Measurements from ENCODE around the gene PAX7. TPM values are rescaled to one million over a fixed set of nuclear protein-coding genes. Genes with fewer than 3 reads are reported as not detected.

The PAX7 gene
- total RNA-seq, 4 donors from 2014 or later = not detected

DNA sequence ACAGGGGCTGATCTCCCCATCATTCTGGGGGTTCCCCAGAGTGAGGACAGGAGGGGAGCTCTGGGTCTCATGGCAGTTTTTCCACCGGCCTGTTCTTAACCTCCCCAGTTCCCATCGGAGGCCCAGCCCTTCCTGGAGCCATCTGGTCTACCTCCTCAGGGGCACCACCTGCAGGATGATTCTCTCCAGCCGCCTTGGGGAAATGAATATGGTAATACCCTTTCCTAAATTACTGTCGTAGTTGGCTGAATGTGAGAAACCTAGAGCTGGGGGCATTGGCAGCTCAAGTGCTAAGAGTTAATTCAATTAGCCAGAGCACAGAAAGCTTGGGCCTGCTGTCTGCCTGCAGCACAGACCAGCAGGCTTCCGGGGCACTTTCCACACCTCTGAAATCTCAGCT is 163.9 kb downstream of the PAX7 start:
- TF ChIP-seq, protein P1, sequence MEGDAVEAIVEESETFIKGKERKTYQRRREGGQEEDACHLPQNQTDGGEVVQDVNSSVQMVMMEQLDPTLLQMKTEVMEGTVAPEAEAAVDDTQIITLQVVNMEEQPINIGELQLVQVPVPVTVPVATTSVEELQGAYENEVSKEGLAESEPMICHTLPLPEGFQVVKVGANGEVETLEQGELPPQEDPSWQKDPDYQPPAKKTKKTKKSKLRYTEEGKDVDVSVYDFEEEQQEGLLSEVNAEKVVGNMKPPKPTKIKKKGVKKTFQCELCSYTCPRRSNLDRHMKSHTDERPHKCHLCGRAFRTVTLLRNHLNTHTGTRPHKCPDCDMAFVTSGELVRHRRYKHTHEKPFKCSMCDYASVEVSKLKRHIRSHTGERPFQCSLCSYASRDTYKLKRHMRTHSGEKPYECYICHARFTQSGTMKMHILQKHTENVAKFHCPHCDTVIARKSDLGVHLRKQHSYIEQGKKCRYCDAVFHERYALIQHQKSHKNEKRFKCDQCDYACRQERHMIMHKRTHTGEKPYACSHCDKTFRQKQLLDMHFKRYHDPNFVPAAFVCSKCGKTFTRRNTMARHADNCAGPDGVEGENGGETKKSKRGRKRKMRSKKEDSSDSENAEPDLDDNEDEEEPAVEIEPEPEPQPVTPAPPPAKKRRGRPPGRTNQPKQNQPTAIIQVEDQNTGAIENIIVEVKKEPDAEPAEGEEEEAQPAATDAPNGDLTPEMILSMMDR (IDR thresholded peaks at IDR 0.05; ENCODE audit: low read depth) = no peak

DNA sequence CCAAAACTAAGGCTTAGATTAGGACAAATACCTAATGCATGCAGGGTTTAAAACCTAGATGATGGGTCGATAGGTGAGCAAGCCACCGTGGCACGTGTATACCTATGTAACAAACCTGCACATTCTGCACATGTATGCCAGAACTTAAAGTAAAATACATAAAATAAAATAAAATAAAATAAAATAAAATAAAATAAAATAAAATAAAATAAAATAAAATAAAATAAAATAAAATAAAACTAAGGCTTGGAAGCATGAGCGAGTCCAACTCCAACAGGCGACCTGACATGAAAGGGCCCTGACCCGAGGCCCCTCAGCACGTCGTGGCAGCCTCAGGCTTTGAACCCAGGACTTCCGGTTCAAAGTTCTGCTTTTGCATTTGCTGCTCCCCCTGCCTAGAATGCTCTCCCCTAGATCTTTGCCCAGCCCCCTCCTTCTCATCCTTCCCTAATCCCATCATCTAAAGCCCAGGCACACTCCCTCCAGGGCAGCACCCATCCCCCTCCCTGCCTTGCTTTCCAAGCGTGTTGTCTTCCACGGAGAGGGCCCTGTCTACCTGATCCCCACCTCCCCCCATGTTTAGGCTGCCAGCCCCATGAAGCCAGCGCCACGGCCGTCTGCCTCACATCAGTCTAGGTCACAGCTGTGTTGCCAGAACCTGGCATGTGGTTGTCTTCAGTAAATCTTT is 164.5 kb downstream of the PAX7 start:
- TF ChIP-seq, protein P1 (IDR thresholded peaks at IDR 0.05; ENCODE audit: low read depth) = no peak

DNA sequence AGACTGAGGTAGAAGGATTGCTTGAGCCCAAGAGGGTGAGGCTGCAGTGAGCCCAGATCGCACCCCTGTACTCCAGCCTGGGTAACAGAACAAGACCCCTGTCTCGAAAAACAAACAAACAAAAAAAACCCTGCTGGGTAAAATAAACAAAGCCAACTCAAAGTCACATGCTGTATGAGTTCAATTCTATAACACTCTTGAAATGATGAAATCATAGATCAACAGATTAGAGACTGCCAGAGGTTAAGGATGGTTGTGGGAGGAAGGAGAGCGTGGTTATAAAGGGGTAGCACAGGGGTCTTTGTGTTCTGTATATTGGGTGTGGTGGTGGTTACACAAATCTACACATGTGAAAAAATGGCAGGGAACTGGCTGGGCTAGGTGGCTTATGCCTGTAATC is 166.3 kb downstream of the PAX7 start:
- TF ChIP-seq, protein P1 (IDR thresholded peaks at IDR 0.05; ENCODE audit: low read depth) = no peak

Small RNAs within 50 kb of the gene (small RNA-seq; reads per million reads assigned to genes)
- not detected for gene AL031737.1

Other genes starting within 250 kb of the PAX7 start
- 1 to 10 TPM in 2 of 4 donors, under 1 TPM in 1, not detected in 1; 0.22 to 4.7 (median 1.3) TPM for gene KLHDC7A, start 149.9 kb upstream of the PAX7 start, total RNA-seq
- not detected for gene TAS1R2, start 228.8 kb downstream of the PAX7 start, total RNA-seq